Measurements from ENCODE around the gene NBEAL2.
"Not testable (repeated sequence)": the region's sequence is repeated elsewhere in the genome, so short reads cannot be mapped to it uniquely, and the experiment has no call there.

The NBEAL2 gene

GRCh38 chr3:47013231-47013630 is 33.8 kb downstream of the NBEAL2 start:
- no peak for DNase-seq

- no peak for DNase-seq
Observed at GRCh38 chr3:47014036-47014435, 34.6 kb downstream of the NBEAL2 start.

- DNase-seq: no peak
Observed at GRCh38 chr3:47015151-47015550, 35.7 kb downstream of the NBEAL2 start.

GRCh38 chr3:47016086-47016933 is 36.8 kb downstream of the NBEAL2 start:
- no peak for DNase-seq

- DNase-seq: no peak
Observed at GRCh38 chr3:47016934-47017435, 37.5 kb downstream of the NBEAL2 start.

GRCh38 chr3:47017504-47018268 is 38.2 kb downstream of the NBEAL2 start:
- no peak for DNase-seq

GRCh38 chr3:47018269-47018611 is 38.8 kb downstream of the NBEAL2 start:
- no peak for DNase-seq

GRCh38 chr3:47019201-47019600 is 39.7 kb downstream of the NBEAL2 start:
- DNase-seq: no peak

- DNase-seq: no peak
Observed at GRCh38 chr3:47020311-47020710, 40.8 kb downstream of the NBEAL2 start.

- no peak for DNase-seq
Observed at GRCh38 chr3:47022641-47023071, 43.2 kb downstream of the NBEAL2 start.

- DNase-seq: no peak
Observed at GRCh38 chr3:47024932-47025331, 45.5 kb downstream of the NBEAL2 start.

GRCh38 chr3:47026432-47026831 is 47.0 kb downstream of the NBEAL2 start:
- DNase-seq: not testable (repeated sequence)

- no peak for DNase-seq
Observed at GRCh38 chr3:47028146-47028545, 48.7 kb downstream of the NBEAL2 start.

GRCh38 chr3:47028667-47029066 is 49.2 kb downstream of the NBEAL2 start:
- DNase-seq: no peak

- not testable (repeated sequence) for DNase-seq
Observed at GRCh38 chr3:47031041-47031440, 51.6 kb downstream of the NBEAL2 start.

- no peak for DNase-seq
Observed at GRCh38 chr3:47034868-47035489, 55.5 kb downstream of the NBEAL2 start.

- no peak for DNase-seq
Observed at GRCh38 chr3:47035645-47036044, 56.2 kb downstream of the NBEAL2 start.

GRCh38 chr3:47036145-47036544 is 56.7 kb downstream of the NBEAL2 start:
- no peak for DNase-seq

- DNase-seq: not testable (repeated sequence)
Observed at GRCh38 chr3:47037302-47037701, 57.8 kb downstream of the NBEAL2 start.

GRCh38 chr3:47041114-47041513 is 61.6 kb downstream of the NBEAL2 start:
- no peak for DNase-seq

- DNase-seq: no peak
Observed at GRCh38 chr3:47042231-47042791, 62.8 kb downstream of the NBEAL2 start.

- DNase-seq: no peak
Observed at GRCh38 chr3:47047069-47047468, 67.6 kb downstream of the NBEAL2 start.

- no peak for DNase-seq
Observed at GRCh38 chr3:47047673-47048072, 68.2 kb downstream of the NBEAL2 start.

Data from stimulated activated CD4-positive, alpha-beta T cell treated with anti-CD3 and anti-CD28 coated beads, Interleukin-12 subunit alpha, Interleukin-12 subunit beta, amount 100 ng/mL, for 4 hours (primary cell).